H9 (cell line): Measurements from ENCODE around the gene RFPL3. TPM values are rescaled to one million over a fixed set of nuclear protein-coding genes. Genes with fewer than 3 reads are reported as not detected.

Experiments used
- DNase-seq: peaks from one replicate; pipeline ENCODE4 v3.0.0-alpha.2; 2017
- H2AFZ ChIP-seq: one replicate; pipeline ENCODE4 v1.6.1; 2013; ENCODE audit warnings: mild to moderate bottlenecking, low read length, control low read depth, moderate library complexity
- H2AK5ac ChIP-seq: 2 replicates; pipeline ENCODE4 v1.6.1; 2013; ENCODE audit warnings: low read length, control low read depth, mixed read lengths; ENCODE audit not compliant: insufficient read length
- H2BK120ac ChIP-seq: one replicate; pipeline ENCODE4 v1.6.1; 2013; ENCODE audit warnings: low read depth, mild to moderate bottlenecking, low read length, control low read depth, inconsistent platforms; ENCODE audit not compliant: poor library complexity, severe bottlenecking
- H2BK12ac ChIP-seq: 2 replicates; pipeline ENCODE4 v1.6.1; 2013; ENCODE audit warnings: low read length, control low read depth, mixed read lengths, low read depth; ENCODE audit not compliant: insufficient read length
- H2BK15ac ChIP-seq: 2 replicates; pipeline ENCODE4 v1.6.1; 2013; ENCODE audit warnings: low read depth, low read length, control low read depth
- H2BK20ac ChIP-seq: one replicate; pipeline ENCODE4 v1.6.1; 2013; ENCODE audit warnings: low read depth, mild to moderate bottlenecking, low read length, control low read depth, inconsistent platforms; ENCODE audit not compliant: poor library complexity, severe bottlenecking
- H2BK5ac ChIP-seq: 2 replicates; pipeline ENCODE4 v1.6.1; 2013; ENCODE audit warnings: low read length, control low read depth, mixed read lengths; ENCODE audit not compliant: insufficient read length
- H3K14ac ChIP-seq: 2 replicates; pipeline ENCODE4 v1.6.1; 2013; ENCODE audit warnings: low read length, control low read depth; ENCODE audit not compliant: insufficient read depth
- H3K18ac ChIP-seq: 2 replicates; pipeline ENCODE4 v1.6.1; 2013; ENCODE audit warnings: low read depth, mild to moderate bottlenecking, mixed read lengths, low read length, control low read depth; ENCODE audit not compliant: insufficient read length
- H3K23ac ChIP-seq: 2 replicates; pipeline ENCODE4 v1.6.1; 2013; ENCODE audit warnings: low read length, control low read depth, mixed read lengths, low read depth; ENCODE audit not compliant: insufficient read length
- H3K23me2 ChIP-seq: 2 replicates; pipeline ENCODE4 v1.6.1; 2013; ENCODE audit warnings: low read depth, mild to moderate bottlenecking, mixed read lengths, low read length, control low read depth; ENCODE audit not compliant: insufficient read length, poor library complexity, severe bottlenecking
- H3K27ac ChIP-seq: 2 replicates; pipeline ENCODE4 v1.5.1; 2013; ENCODE audit warnings: low read length, control low read depth, mixed read lengths, low read depth; ENCODE audit not compliant: insufficient read length
- H3K27me3 ChIP-seq: 2 replicates; pipeline ENCODE4 v1.6.1; 2013; ENCODE audit warnings: low read length, control low read depth, inconsistent platforms; ENCODE audit not compliant: insufficient read depth
- H3K4ac ChIP-seq: 2 replicates; pipeline ENCODE4 v1.6.1; 2013; ENCODE audit warnings: low read depth, mild to moderate bottlenecking, control low read depth, inconsistent platforms, low read length, moderate library complexity
- H3K4me1 ChIP-seq: 2 replicates; pipeline ENCODE4 v1.6.1; 2013; ENCODE audit warnings: low read length, control low read depth, inconsistent platforms; ENCODE audit not compliant: insufficient read depth
- H3K4me2 ChIP-seq: 2 replicates; pipeline ENCODE4 v1.6.1; 2013; ENCODE audit warnings: low read length, control low read depth, mixed read lengths; ENCODE audit not compliant: insufficient read length, insufficient read depth
- H3K56ac ChIP-seq: 2 replicates; pipeline ENCODE4 v1.6.1; 2013; ENCODE audit warnings: low read depth, mild to moderate bottlenecking, mixed read lengths, low read length, control low read depth; ENCODE audit not compliant: insufficient read length
- H3K79me1 ChIP-seq: 2 replicates; pipeline ENCODE4 v1.6.1; 2013; ENCODE audit warnings: low read depth, mild to moderate bottlenecking, moderate library complexity, low read length, control low read depth, inconsistent platforms; ENCODE audit not compliant: insufficient read depth, poor library complexity, severe bottlenecking
- H3K79me2 ChIP-seq: 2 replicates; pipeline ENCODE4 v1.6.1; 2013; ENCODE audit warnings: low read length, control low read depth, inconsistent platforms; ENCODE audit not compliant: insufficient read depth
- H3K9ac ChIP-seq: 2 replicates; pipeline ENCODE4 v1.6.1; 2013; ENCODE audit warnings: low read length, control low read depth, mixed read lengths; ENCODE audit not compliant: insufficient read length; ENCODE audit errors: extremely low read depth
- H3K9me3 ChIP-seq: one replicate; pipeline ENCODE4 v1.6.1; 2013; ENCODE audit warnings: low read depth, low read length, inconsistent platforms; ENCODE audit not compliant: control insufficient read depth
- H3T11ph ChIP-seq: one replicate; pipeline ENCODE4 v1.6.1; 2013; ENCODE audit warnings: mild to moderate bottlenecking, low read length, control low read depth, inconsistent platforms
- H4K20me1 ChIP-seq: one replicate; pipeline ENCODE4 v1.6.1; 2013; ENCODE audit not compliant: control insufficient read depth, insufficient read length, insufficient read depth
- H4K5ac ChIP-seq: 2 replicates; pipeline ENCODE4 v1.6.1; 2013; ENCODE audit warnings: low read depth, mild to moderate bottlenecking, mixed read lengths, low read length, control low read depth; ENCODE audit not compliant: insufficient read length
- H4K8ac ChIP-seq: replicated peaks from 2 replicates; pipeline ENCODE4 v1.6.1; 2013; ENCODE audit warnings: low read length, control low read depth, mixed read lengths, low read depth; ENCODE audit not compliant: insufficient read length
- H4K91ac ChIP-seq: 2 replicates; pipeline ENCODE4 v1.6.1; 2013; ENCODE audit warnings: low read depth, mild to moderate bottlenecking, moderate library complexity, mixed read lengths, low read length, control low read depth; ENCODE audit not compliant: insufficient read length
- H3K27ac Mint-ChIP-seq, 3 experiments: 2 replicates in 2 of 3; 3 replicates in 1 of 3; pipeline ENCODE4 v1.8.0; 2020 to 2021; ENCODE audit warnings: mixed read lengths in 3 of 3, mild to moderate bottlenecking in 1 of 3, moderate library complexity in 1 of 3
- H3K27me3 Mint-ChIP-seq: 2 replicates; pipeline ENCODE4 v1.8.0; 2021; ENCODE audit warnings: low read depth, mild to moderate bottlenecking, moderate library complexity, mixed read lengths
- H3K36me3 Mint-ChIP-seq, 3 experiments: 2 replicates in 2 of 3; 3 replicates in 1 of 3; pipeline ENCODE4 v1.8.0; 2020 to 2021; ENCODE audit warnings: low read depth in 3 of 3, mixed read lengths in 3 of 3; ENCODE audit not compliant: insufficient read depth in 1 of 3
- H3K4me1 Mint-ChIP-seq, 2 experiments: 2 replicates each; pipeline ENCODE4 v1.8.0; 2020; ENCODE audit warnings: mixed read lengths in 2 of 2
- H3K4me3 Mint-ChIP-seq, 2 experiments: 2 replicates in 1 of 2; 3 replicates in 1 of 2; pipeline ENCODE4 v1.8.0; 2020 to 2021; ENCODE audit warnings: mild to moderate bottlenecking in 2 of 2, mixed read lengths in 2 of 2, moderate library complexity in 1 of 2
- H3K9me3 Mint-ChIP-seq, 2 experiments: 2 replicates in 1 of 2; 3 replicates in 1 of 2; pipeline ENCODE4 v1.8.0; 2020; ENCODE audit warnings: mild to moderate bottlenecking in 2 of 2, mixed read lengths in 2 of 2, moderate library complexity in 1 of 2
- CTCF ChIP-seq: fragments of 200-600 bp; sonication (generic); conservative IDR thresholded peaks from 3 replicates; pipeline ENCODE4 v1.8.0; 2021; ENCODE audit warnings: antibody characterized with exemption, mild to moderate bottlenecking
- WGBS: extraction: QIAGEN DNeasy Blood & Tissue Kit; methylation state at CpG from one replicate; pipeline ENCODE4 v1.1.7; 2013; ENCODE audit warnings: missing lambda C conversion rate, low lambda C conversion rate, mixed read lengths; ENCODE audit not compliant: insufficient read length; ENCODE audit errors: extremely low coverage; 5-methylcytosine and 5-hydroxymethylcytosine counted together
- total RNA-seq: library from RNA; stranded (reverse); gene quantifications from 2 replicates; pipeline ENCODE4 v1.2.1, GENCODE V29; 2021

The RFPL3 gene
- total RNA-seq, 1 experiment from 2014 or later, result not detected

- no peak overlapping the region for H2BK5ac ChIP-seq
- no peaks in the 10 kb centered on the region for H3K79me2 ChIP-seq
- H4K8ac ChIP-seq, result no peak overlapping the region
- H2BK15ac ChIP-seq, result no peak overlapping the region
- H3K36me3 Mint-ChIP-seq, result peaks cover 44 to 84% (median 81%) of the 10 kb centered on the region in 3 experiments
- WGBS, result no CpG with 5 or more reads among the region's 5 CpGs
- H3K23me2 ChIP-seq, result no peaks in the 10 kb centered on the region
- H3K27me3 ChIP-seq, result no peaks in the 10 kb centered on the region
- no peaks in the 10 kb centered on the region for H3K4me1 ChIP-seq
- H3K4me3 Mint-ChIP-seq, result no peak overlapping the region
- no peak overlapping the region for H3K27ac Mint-ChIP-seq
- TF ChIP-seq CTCF, result no peak
- H4K91ac ChIP-seq, result no peak overlapping the region
- no peaks in the 10 kb centered on the region for H4K20me1 ChIP-seq
- no peak overlapping the region for H3K27ac ChIP-seq
- H3K9me3 Mint-ChIP-seq, result no peaks in the 10 kb centered on the region
- H3K27me3 Mint-ChIP-seq, result no peaks in the 10 kb centered on the region
- H2AFZ ChIP-seq, result no peak overlapping the region
- H3K18ac ChIP-seq, result no peak overlapping the region
- H2BK12ac ChIP-seq, result no peak overlapping the region
- H3K79me1 ChIP-seq, result no peaks in the 10 kb centered on the region
- no peaks in the 10 kb centered on the region for H3K9me3 ChIP-seq
- H2AK5ac ChIP-seq, result no peak overlapping the region
- H3K4me2 ChIP-seq, result no peak overlapping the region
- H3K14ac ChIP-seq, result no peak overlapping the region
- no peak overlapping the region for H2BK20ac ChIP-seq
- no peaks in the 10 kb centered on the region for H3K4me1 Mint-ChIP-seq
- no peak overlapping the region for H3T11ph ChIP-seq
- DNase-seq, result no peak
- no peak overlapping the region for H3K56ac ChIP-seq
- no peak overlapping the region for H3K23ac ChIP-seq
- no peak overlapping the region for H2BK120ac ChIP-seq
- no peak overlapping the region for H3K4ac ChIP-seq
- no peak overlapping the region for H3K9ac ChIP-seq
- no peak overlapping the region for H4K5ac ChIP-seq
Observed at GRCh38 chr22:32395107-32395506, 37.4 kb downstream of the RFPL3 start.
